DOHH2 (cell line): ENCODE results near the gene JOSD2.

Experiments
- H3F3A ChIP-seq: fragments of 200-600 bp; sonication (generic), shearing (Covaris generic); 2 replicates; pipeline ENCODE4 v1.6.0; 2016; ENCODE audit warnings: antibody characterized with exemption, mild to moderate bottlenecking; ENCODE audit not compliant: control insufficient read depth, insufficient read depth
- H3K27ac ChIP-seq: fragments of 200-600 bp; sonication (generic); 2 replicates; pipeline ENCODE4 v1.5.1; 2014; ENCODE audit warnings: low read depth, mild to moderate bottlenecking, low read length, moderate library complexity
- H3K27me3 ChIP-seq: fragments of 200-600 bp; sonication (generic); 2 replicates; pipeline ENCODE4 v1.6.1; 2014; ENCODE audit warnings: mild to moderate bottlenecking, low read length, mixed read lengths; ENCODE audit not compliant: control insufficient read depth
- H3K36me3 ChIP-seq: fragments of 200-600 bp; sonication (generic); 2 replicates; pipeline ENCODE4 v1.6.1; 2014; ENCODE audit warnings: mild to moderate bottlenecking, low read length, moderate library complexity, mixed read lengths; ENCODE audit not compliant: control insufficient read depth
- H3K4me1 ChIP-seq: fragments of 200-600 bp; sonication (generic); 2 replicates; pipeline ENCODE4 v1.6.1; 2014; ENCODE audit warnings: mild to moderate bottlenecking, low read length, mixed read lengths; ENCODE audit not compliant: control insufficient read depth
- H3K4me2 ChIP-seq: fragments of 200-600 bp; sonication (generic); 2 replicates; pipeline ENCODE4 v1.6.0; 2014; ENCODE audit warnings: mild to moderate bottlenecking, low read length, moderate library complexity
- H3K4me3 ChIP-seq: fragments of 200-600 bp; sonication (generic); 2 replicates; pipeline ENCODE4 v1.5.1; 2014; ENCODE audit warnings: mild to moderate bottlenecking, low read length, mixed read lengths
- H3K79me2 ChIP-seq: fragments of 200-600 bp; sonication (generic); 2 replicates; pipeline ENCODE4 v1.6.1; 2014; ENCODE audit warnings: mild to moderate bottlenecking, low read length, mixed read lengths; ENCODE audit not compliant: control insufficient read depth
- H3K9me2 ChIP-seq: fragments of 200-600 bp; sonication (generic); replicated peaks from 2 replicates; pipeline ENCODE4 v1.6.1; 2014; ENCODE audit warnings: mild to moderate bottlenecking, low read length, mixed read lengths; ENCODE audit not compliant: control insufficient read depth
- H3K9me3 ChIP-seq: fragments of 200-600 bp; sonication (generic); 2 replicates; pipeline ENCODE4 v1.6.1; 2014; ENCODE audit warnings: antibody characterized with exemption, low read length, mixed read lengths; ENCODE audit not compliant: control insufficient read depth, insufficient read depth
- H4K20me1 ChIP-seq: fragments of 200-600 bp; sonication (generic); 2 replicates; pipeline ENCODE4 v1.6.0; 2014; ENCODE audit warnings: low read depth, mild to moderate bottlenecking, antibody characterized with exemption, low read length, moderate library complexity; ENCODE audit not compliant: control insufficient read depth, insufficient read depth
- CTCF ChIP-seq: fragments of 200-600 bp; sonication (generic); IDR thresholded peaks from one replicate; pipeline ENCODE4 v1.5.1; 2014; ENCODE audit warnings: antibody characterized with exemption, mild to moderate bottlenecking, low read depth, low read length; ENCODE audit not compliant: poor library complexity, severe bottlenecking
- EZH2phosphoT487 ChIP-seq: fragments of 200-600 bp; sonication (generic); IDR thresholded peaks from 2 replicates; pipeline ENCODE4 v1.6.1; 2017; ENCODE audit warnings: borderline replicate concordance, mild to moderate bottlenecking, antibody characterized with exemption, low read length, moderate library complexity, mixed read lengths

Gene JOSD2

GRCh38 chr19:50511069-50511822, at the start of gene JOSD2:
Gene JOSD2, minus strand, starts transcription at chr19:50511191. Its CDS starts 760 bp downstream, at chr19:50510431.
- H3K4me2 ChIP-seq: peak within 1 kb of the TSS; percentile 90
- no peaks in the 10 kb centered on the region for H3K9me3 ChIP-seq
- peak within 1 kb of the TSS; percentile 79 for H3K4me3 ChIP-seq
- H3K4me1 ChIP-seq: peaks cover 14% of the 10 kb centered on the region
- H3K36me3 ChIP-seq: no peaks in the 10 kb centered on the region
- no peaks in the 10 kb centered on the region for H3F3A ChIP-seq
- H3K79me2 ChIP-seq: peaks cover 3% of the 10 kb centered on the region; the same call in 1 of the 2 replicates
- H4K20me1 ChIP-seq: no peaks in the 10 kb centered on the region
- H3K9me2 ChIP-seq: no peaks in the 10 kb centered on the region
- peak within 1 kb of the TSS; percentile 20; the same call in 1 of the 2 replicates for H3K27ac ChIP-seq
- TF ChIP-seq EZH2phosphoT487: no peak
- no peak for TF ChIP-seq CTCF
- H3K27me3 ChIP-seq: no peaks in the 10 kb centered on the region

GRCh38 chr19:50559636-50560035, 48.6 kb upstream of the JOSD2 start:
- no peak overlapping the region for H3K27ac ChIP-seq
- H3F3A ChIP-seq: no peaks in the 10 kb centered on the region
- TF ChIP-seq EZH2phosphoT487 (no peak), CTCF (no peak)
- H4K20me1 ChIP-seq: no peaks in the 10 kb centered on the region
- peaks cover 9% of the 10 kb centered on the region for H3K4me1 ChIP-seq
- H3K36me3 ChIP-seq: no peaks in the 10 kb centered on the region
- H3K4me3 ChIP-seq: no peak overlapping the region
- no peaks in the 10 kb centered on the region for H3K9me2 ChIP-seq
- H3K79me2 ChIP-seq: no peaks in the 10 kb centered on the region
- H3K9me3 ChIP-seq: no peaks in the 10 kb centered on the region
- no peak overlapping the region for H3K4me2 ChIP-seq
- peaks cover 24% of the 10 kb centered on the region for H3K27me3 ChIP-seq

DNA sequence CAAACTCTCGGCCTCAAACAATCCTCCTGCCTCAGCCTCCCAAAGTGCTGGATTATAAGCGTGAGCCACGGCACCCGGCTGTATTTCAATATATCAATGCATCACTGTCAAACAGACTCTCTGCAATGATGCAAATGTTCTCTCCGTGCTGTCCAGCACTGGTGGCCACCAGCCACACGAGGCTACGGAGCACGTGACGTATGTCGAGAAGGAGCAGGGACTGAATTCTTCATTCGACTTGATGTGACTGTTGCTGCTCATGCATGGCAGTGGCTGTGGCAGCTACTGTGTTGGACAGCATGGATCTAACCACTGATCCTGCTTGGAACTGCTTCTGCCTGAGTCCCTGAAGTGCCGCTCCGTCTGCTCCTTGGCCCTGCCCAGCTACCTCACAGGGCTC, 47.5 kb upstream of the JOSD2 start:
- H4K20me1 ChIP-seq: no peaks in the 10 kb centered on the region
- H3K4me1 ChIP-seq: peaks cover 9% of the 10 kb centered on the region
- H3K9me2 ChIP-seq: no peaks in the 10 kb centered on the region
- no peaks in the 10 kb centered on the region for H3K9me3 ChIP-seq
- no peak for TF ChIP-seq CTCF
- TF ChIP-seq EZH2phosphoT487: no peak
- no peaks in the 10 kb centered on the region for H3F3A ChIP-seq
- peaks cover 12% of the 10 kb centered on the region; the same call in 1 of the 2 replicates for H3K27me3 ChIP-seq
- H3K79me2 ChIP-seq: no peaks in the 10 kb centered on the region
- no peak overlapping the region for H3K4me2 ChIP-seq
- H3K27ac ChIP-seq: no peak overlapping the region
- no peaks in the 10 kb centered on the region for H3K36me3 ChIP-seq
- H3K4me3 ChIP-seq: no peak overlapping the region
